HG02973 (cell line): ENCODE data around the gene RNF141.

Experiments used
- ATAC-seq: cut with Tn5 transposase; IDR thresholded peaks from one replicate; pipeline ENCODE4 v1.9.1; 2021; ENCODE audit warnings: moderate library complexity; ENCODE audit not compliant: unreplicated experiment

RNF141 gene, protein sequence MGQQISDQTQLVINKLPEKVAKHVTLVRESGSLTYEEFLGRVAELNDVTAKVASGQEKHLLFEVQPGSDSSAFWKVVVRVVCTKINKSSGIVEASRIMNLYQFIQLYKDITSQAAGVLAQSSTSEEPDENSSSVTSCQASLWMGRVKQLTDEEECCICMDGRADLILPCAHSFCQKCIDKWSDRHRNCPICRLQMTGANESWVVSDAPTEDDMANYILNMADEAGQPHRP

DNA sequence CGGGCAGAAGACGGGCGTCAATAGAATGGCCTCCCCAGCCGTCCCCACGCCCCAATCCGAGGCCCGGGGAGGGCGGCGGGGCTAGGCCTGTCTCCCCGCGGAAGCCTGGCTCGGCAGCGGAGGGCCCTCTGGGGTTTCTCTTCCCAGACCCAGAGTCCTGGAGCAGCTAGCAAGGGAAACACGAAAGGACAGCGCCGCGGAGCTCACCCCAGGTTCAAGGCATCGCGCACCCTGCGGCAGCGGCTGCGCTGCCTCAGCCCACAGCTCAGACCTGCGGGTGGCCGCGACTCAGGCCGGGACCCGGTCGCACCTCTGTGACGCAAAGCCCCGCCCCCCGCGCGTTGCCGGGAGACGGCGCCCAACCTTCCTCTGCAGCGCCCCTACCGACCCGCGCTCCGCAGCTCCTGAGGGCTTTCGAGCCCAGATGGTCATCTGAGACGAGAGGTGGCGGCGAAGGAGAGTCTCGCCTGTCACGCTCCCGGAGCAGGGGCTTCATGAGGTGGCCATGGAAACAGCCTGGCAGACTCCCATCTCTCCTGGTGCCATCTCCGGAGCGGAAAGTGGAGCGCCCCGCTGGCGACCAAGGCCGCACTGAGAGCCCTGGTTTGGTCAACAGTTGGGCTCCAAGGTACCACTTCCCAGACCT, at the start of gene RNF141:
TSS of gene RNF141 (minus strand) at position 273 of the 646 bp plus-strand sequence. CDS start 7,029 bp downstream, outside the sequence.
- peak; percentile 97 for ATAC-seq

DNA sequence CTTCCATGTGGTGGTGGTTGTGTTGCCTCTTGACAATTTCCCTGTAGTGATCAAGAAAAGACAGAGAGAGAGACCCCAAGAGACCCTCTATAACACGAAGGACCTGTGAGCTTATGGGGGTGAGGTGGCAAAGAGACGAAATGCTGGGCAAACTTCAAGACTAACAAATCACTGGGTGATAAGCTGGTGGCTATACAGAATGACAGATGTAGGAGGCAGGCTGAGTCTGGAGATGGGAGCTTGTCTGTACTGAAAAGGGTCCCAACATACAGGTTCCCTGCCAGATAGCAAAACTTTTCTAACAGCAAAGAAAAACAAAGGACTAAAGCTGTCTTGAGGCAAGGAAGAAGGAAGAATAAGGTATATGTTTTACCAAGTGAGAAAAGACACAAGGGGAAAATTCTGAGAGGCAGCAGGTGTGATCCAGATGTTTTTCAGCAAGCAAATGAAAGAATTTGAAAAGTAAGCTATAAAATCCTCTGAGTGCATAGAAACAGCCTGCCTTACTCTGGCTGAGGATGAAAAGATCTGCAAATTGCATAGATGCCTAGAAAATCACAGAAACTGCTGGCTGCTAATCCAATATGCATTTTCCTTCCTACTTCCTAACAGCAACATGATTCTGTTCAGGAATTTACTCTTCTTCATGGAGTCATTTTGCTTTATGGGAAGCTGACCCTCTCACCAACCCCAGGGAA, 49.4 kb upstream of the RNF141 start:
- no peak for ATAC-seq

DNA sequence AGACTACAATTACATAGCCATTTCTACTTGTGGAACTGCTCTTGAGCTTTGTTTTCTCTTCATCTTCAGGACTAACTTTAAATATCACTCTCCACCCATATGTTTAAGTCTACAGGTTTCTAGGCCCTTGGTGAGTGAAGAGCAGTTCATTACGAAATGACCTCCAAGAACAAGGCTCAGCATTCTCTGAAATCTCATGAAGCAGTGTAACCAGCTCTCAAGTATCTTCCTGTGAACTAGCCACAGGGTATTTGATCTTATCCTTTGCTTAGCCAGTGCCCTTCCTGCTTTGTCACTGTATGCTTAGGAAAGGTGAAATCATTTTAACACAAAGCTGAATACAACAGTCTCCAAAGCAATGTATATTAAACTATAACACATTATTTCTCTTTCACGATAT, 47.9 kb upstream of the RNF141 start:
- ATAC-seq = no peak

DNA sequence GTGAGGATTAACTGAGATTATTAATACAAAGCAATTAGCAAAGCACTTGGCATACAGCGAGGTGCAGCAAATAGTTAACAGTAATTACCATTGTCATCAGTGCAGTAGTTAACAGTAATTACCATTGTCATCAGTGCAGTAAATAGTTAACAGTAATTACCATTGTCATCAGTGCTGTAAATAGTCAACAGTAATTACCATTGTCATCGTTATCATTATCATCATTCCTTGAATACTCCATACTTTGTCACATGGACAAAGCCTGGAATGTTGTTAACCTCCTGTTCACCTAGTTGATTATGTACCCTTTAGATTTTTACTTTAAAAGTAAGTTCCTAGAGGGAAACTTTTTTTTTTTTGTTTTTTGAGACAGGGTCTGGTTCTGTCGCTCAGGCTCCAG, 47.0 kb upstream of the RNF141 start:
- no peak for ATAC-seq

DNA sequence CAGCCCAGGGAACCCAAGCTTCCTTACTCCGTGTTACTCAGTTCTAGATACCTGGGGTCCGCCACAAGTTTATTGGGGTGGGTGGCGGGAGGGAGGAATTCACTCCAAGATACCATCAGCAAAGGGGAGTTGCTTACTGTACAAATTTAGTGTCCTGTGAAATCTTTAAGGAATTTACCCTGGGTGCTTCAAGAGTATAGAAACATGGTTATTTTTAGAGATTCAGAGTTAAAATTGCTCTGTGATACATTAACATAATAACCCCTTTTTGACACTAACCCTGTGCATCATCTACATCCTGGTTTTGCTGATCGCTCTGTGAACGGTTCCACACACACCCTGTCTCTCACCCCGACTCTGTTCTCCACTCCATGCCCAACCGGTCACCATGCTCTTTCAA, 46.4 kb upstream of the RNF141 start:
- ATAC-seq = no peak

DNA sequence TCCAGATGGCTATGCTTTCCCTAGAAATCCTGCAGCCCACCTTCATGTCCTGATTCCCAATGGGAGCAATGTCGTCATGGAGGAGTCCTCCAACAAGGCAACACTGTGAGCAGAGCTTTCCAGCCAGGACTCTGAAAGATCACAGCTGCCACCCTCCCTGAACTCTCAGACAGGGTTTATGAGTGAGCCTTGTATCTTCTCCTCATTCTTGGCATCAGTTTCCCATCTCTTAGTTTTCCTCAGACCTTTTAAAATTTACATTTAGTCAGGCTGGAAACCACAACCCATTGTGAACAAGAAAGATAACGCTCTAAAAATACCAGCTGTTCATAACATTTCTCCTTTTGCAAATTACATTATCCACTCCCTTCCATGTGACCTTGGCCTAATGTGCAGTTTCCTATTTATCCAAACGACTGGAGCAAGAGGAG, 43.1 kb upstream of the RNF141 start:
- no peak for ATAC-seq

DNA sequence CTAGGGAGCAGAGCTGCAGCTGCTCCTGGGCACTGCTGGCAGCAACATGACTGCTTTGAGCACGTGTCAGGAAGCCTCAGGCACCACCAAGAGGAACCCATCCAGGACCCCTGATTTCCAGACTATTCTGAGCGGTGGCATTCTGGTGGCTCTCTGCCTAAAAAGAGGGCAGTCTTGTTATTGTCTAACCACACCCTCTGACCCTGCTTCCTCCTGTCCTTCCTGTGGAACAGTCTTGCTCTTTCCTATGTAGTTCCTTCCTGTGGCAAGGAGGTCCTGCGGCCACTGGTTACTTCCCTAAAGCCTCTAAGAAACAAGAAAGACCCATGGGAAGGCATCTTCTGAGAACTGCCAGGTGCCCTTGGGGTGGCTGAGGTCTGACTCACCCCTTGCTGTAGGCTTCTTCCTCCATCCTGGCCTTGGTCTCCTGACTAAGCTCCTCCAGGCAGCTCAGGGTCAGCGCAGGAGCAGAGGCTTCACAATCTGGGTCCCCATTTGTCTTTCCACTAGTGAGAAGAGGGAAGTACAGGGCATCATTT, 40.6 kb upstream of the RNF141 start:
- ATAC-seq = no peak

DNA sequence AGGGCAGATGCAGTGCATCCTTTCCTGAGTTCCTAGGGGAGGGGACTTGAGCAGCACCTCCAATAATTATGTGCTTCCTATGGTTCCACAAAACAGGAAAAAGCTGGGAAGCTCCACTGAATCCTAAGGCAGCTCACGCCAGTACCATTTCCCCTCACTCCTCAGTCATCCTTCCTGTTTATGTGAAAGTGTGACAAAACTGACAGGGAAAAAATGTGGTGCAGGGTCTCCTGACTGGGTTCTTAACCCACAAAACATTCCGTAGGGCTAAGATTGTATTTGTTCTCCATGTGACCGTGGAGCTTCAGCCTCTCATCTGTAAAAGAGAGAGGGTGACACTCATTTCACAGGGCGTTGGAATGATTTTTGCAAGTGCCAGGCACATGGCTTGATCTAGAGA, 39.6 kb upstream of the RNF141 start:
- no peak for ATAC-seq

DNA sequence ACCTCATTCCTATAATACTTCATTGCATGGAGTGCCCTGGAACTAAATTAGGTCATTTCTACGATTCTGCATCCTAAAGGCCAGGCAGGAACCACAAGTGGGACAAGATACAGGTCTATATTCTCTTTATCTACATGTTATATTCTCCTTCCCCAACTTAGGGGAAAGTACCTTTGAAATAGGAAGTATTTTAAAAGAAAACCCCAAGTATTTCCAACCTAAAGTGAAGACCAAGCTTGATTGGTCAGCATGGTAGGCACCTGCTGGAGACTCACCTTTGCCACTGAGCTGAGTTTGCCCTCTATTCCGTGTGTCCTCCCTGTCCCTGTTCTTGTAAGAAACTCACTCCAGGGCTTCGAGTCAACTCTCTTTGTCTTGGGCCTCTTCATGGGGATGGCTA, 38.7 kb upstream of the RNF141 start:
- ATAC-seq = no peak

DNA sequence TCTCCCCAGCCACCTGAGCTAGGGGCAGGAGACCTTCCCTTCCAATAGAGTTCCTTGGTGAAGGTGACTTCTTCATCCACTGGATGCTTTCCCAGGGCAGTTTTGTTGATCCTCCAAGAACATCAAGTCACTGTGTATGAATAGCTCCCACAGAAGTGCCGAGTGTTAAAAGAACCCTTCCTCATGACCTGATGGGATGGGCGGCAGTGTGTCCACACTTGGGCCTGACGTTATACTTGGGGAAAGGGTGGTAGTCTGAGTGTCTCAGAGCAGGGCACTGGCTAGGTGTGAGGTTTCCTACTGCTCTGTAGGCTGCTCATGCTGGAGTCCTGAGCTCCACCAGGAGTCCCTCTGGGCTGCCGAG, 35.0 kb upstream of the RNF141 start:
- ATAC-seq = no peak

DNA sequence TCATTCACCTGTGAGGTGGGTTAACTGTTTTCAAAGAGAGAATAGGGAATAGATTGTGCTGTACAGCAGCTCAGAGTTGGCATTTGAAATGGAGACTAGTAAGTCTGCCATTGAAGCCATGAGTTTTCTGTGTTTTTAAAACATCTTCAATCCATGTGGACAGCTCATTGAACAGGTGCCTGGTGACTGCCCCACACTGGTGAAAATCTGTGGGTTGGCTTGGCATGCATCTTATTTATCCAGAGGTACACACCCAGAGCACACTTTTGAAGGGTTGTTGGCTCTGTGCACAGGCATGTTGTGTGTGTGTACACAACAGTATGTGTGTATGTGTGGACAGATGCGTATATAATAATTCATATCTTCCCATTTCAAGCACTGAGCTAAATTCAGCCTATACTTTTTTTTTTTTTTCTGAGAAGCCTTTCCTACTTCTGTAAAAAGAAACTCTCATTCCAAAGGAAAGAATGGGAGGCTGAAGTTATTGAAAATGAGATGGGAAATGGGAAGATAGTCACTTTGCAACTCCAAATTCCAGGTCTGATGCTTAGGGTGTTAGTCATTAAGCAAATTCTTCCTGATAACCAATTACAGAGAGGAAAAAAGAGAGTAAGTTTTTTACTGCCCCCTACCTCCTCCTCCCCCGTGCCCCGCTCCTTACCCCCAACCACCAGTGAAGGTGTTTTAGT, 34.5 kb upstream of the RNF141 start:
- no peak for ATAC-seq

DNA sequence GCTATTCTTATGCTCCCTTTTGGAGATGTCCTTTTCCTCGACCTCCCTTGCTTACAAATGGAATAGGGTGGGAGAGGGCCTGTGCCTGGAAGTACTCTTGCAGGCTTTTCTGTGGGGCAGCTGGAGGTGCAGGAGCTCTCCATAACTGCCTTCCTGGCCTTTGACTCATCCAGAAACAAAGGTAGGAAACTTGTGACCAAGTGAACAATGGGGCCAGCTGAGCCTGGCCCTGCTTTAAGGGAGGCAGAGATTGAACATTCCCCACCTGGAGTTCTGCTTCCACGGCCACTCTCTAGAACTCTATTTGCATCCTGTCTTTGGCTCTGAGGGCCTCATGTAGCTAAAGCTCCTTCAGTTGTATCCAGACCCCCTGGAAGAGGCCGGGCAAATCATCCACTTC, 32.6 kb upstream of the RNF141 start:
- no peak for ATAC-seq

DNA sequence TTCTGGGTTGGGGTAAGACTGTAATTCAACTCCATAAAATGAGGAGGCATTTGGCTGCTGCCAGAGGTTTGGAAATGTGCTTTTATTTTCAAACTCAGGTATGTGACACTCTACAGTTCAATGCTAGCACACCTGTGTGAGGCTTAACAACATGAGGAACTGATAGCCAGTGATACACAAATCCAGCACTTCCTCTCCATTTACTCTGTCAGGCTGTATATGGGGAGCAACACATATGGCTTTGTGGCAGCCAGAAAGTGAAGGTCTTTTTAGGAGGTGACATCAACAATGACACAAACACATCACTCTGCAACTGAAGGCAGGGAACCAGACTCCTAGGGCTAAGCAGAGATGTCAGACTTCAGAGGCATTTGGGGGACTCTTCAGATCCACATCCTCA, 32.0 kb upstream of the RNF141 start:
- no peak for ATAC-seq

DNA sequence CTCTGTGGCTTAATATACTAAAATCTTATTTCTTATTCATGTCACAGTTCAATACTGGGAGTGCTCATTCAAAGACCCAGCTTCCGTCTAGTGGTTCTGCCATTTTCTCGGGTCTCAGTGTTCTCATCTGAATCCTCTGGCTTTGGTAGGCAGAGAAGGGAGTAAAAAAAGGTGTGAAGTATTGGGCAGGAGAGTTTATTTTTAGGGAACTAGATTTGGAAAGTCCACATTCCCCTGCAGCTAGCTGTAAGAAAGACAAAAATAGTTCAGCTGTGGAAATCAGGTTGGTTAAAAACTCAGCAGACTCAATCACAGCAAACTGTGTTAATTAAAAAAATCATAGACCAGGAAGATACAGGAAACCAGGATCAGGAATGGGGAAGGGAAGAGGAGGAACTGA, 31.5 kb upstream of the RNF141 start:
- ATAC-seq = no peak

DNA sequence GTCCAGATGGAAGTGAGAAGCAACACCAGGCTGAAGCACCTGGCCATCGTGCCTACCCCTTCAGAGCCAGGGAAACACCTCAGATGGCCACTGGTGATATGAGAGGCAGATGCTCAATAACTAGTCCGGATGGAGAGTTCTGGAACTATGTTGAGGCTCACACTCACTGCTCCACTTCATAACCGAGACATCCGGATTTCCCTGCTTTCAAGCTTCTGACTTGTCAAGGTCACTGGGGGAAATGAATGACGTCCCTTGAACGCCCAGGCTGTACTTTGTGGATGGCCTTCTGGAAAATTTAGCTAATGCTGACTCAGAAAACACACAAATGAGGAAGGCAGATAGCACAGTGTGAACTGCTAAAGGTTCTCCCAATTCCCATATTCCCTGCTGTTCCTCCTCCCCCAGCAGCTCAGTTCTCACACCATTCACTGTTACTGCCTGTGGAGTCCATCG, 27.5 kb upstream of the RNF141 start, which contains the start of gene LYVE1:
TSS of gene LYVE1 (minus strand) at position 180 of the 456 bp plus-strand sequence. CDS start at position 47, 133 bp downstream.
- no peak for ATAC-seq

DNA sequence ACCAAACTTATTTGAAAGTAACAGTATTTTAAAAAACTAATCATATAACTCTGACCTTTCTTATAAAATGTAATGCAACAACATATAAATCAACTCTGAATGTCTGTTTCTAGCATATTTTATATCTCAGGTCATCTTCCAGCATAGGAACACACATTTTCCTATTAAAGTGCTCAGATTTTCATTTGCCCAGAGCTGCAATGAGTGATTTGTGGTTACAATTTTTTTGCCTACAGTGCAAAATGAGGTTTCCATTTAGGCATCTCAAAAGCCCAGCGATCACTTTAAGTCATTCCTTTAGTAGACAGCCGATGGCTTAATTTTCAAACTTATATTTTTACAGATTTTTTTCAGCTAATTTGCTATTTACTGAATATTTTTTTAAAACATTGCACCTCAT, 26.5 kb upstream of the RNF141 start:
- ATAC-seq = no peak

DNA sequence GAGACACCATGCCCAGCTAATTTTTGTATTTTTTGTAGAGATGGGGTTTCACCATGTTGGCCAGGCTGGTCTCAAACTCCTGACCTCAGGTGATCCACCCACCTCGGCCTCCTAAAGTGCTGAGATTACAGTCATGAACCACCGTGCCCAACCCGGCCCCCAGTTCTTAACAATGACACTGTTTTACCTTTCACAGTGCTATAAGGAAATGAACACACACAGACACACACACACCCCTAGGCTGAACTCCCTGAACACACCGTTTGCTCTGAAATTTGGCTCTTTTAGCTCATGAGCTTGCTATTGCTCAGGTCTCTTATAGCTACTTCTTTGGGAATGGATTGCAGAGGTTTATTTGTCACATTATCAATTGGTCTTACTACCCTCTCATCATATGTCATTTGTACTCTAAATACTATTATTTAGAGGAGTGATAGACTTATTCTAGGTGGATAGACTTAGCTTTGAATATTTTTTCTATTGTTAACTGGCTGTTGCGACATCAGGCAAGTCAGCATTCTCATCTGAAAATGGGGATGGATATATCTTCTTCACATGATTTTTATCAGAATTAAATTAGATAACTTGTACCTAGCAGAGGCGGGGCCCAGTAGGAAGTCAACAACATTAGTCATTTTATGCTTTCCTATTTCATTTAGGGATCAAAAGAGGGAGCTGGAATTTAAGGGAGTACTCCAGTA, 25.4 kb upstream of the RNF141 start:
- no peak for ATAC-seq

DNA sequence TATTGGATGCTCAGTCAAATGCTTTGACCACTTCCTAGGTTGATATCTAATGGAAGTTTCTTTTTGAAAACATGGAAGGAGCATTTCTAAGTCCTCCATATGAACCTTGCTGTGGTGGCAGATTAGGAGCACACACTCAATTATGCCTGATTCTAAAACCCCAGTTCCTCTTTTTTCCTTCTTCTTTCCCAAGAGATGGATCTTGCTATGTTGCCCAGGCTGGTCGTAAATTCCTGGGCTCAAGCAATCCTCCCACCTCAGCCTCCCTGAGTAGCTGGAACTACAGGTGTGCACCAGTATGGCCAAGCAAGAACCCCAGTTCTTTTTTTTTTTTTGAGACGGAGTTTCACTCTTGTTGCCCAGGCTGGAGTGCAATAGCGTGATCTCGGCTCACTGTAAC, 24.5 kb upstream of the RNF141 start:
- ATAC-seq = no peak

DNA sequence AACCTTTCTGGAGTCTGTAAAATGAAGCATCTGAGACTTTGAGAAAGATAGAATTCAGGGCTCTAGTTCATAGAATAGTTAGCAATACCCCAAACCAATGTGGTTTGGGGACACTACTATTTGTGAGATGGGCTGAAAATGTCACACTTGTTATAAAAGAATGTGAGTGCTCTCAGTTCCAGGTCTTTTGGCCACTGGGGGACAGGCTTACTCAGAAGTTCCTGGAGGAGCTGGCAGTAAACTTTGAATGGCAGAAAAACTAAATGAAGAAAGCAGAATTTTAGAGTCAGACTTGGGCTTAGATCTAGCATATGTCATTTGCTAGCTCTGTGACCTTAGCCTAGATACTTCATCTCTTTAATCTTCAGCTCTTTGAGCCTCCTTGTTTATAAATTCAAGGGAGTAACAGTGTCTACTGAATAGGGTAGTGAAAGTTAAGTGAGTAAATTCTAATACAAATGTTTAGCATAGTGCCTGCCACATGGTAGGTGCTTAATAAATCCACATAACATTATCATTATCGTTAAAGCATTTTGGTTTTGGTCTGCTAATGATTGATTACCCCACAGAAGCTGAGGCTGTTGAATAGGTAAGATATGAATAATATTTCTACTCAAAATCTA, 23.8 kb upstream of the RNF141 start:
- ATAC-seq = no peak

DNA sequence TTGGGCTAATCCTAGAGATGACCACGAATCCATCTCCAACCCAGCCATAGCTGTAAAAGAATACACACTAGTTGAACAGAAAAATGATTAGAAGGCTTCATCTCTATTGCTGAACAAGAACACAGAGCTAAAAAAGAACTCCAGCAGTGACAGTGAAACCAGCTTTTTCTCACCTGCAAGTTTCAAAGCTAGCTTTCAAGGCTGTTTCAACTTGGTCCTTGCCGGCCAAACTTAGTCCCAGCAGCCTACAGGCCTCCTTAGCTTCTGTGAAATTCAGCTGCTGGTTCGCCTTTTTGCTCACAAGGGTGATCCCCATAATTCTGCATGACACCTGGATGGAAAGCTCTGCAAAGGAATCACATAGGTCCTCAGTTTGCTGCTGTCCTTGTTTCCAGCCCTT, 23.0 kb upstream of the RNF141 start:
- no peak for ATAC-seq
